Stimulated activated naive CD8-positive, alpha-beta T cell treated with anti-CD3 and anti-CD28 coated beads, Interleukin-15, Interleukin-2, amounts not matched to agents 100 ng/mL and 50 ng/mL, for 24 hours (primary cell): ENCODE data around the gene NARS2.
A peak's percentile ranks its signal among the peaks of the same experiment; 100 is the strongest.

Experiments used
- H3K27ac Mint-ChIP-seq: one replicate; pipeline ENCODE4 v1.8.0; 2021; ENCODE audit warnings: mild to moderate bottlenecking, mixed read lengths
- H3K27me3 Mint-ChIP-seq: one replicate; pipeline ENCODE4 v1.8.0; 2021; ENCODE audit warnings: mixed read lengths
- H3K36me3 Mint-ChIP-seq: one replicate; pipeline ENCODE4 v1.8.0; 2021; ENCODE audit warnings: low read depth, mixed read lengths
- H3K4me1 Mint-ChIP-seq: one replicate; pipeline ENCODE4 v1.8.0; 2021; ENCODE audit warnings: low read depth, mixed read lengths
- H3K4me3 Mint-ChIP-seq: one replicate; pipeline ENCODE4 v1.8.0; 2021; ENCODE audit warnings: mild to moderate bottlenecking, mixed read lengths
- H3K9me3 Mint-ChIP-seq: one replicate; pipeline ENCODE4 v1.8.0; 2021; ENCODE audit warnings: mixed read lengths

NARS2 gene

GRCh38 chr11:78432058-78432515, 142.6 kb downstream of the NARS2 start:
- peaks cover 9% of the 10 kb centered on the region for H3K36me3 Mint-ChIP-seq
- H3K27me3 Mint-ChIP-seq = no peaks in the 10 kb centered on the region
- no peak overlapping the region for H3K27ac Mint-ChIP-seq
- H3K4me1 Mint-ChIP-seq = peaks cover 27% of the 10 kb centered on the region
- H3K4me3 Mint-ChIP-seq = no peak overlapping the region
- no peaks in the 10 kb centered on the region for H3K9me3 Mint-ChIP-seq

DNA sequence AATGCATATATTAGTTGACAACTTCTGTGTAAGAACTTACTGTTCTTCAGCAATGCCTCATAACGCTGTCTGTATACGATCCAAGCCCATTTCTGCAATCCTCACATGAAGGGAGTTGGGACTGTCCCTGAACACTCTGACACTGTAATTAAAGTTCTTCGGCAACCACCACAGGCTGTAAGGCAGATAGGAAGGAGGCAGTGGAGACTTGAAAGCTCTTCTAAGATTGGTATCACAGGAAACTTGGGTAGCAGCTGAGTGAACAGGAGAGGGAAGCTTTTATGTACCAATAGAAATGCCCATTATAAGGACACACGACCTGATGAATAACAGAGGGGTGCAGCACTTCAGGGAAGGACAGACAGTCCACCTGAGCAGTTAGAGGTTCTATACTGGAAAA, 145.0 kb downstream of the NARS2 start:
- peaks cover 49% of the 10 kb centered on the region for H3K4me1 Mint-ChIP-seq
- H3K27me3 Mint-ChIP-seq = no peaks in the 10 kb centered on the region
- peak overlapping the region; percentile 10 for H3K27ac Mint-ChIP-seq
- no peak overlapping the region for H3K4me3 Mint-ChIP-seq
- H3K9me3 Mint-ChIP-seq = no peaks in the 10 kb centered on the region
- H3K36me3 Mint-ChIP-seq = peaks cover under 1% of the 10 kb centered on the region

DNA sequence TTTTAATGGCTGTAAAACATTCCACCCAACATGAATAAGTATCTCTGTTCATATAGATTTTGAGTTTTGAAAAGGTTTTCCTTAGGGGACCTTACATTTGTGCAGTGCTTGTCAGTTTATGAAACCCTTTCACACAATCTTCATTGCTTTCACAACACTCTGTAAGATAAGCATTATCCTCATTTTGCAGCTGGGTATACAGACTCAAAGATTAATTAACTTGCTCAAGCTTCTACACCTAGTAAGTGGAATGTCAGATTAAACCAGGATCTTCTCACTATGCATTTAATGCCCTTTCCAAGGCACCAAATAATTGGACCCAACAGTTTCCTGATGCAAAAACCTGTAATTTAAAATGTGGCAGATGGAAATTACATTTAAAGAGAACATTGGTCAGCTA, 145.5 kb downstream of the NARS2 start:
- Mint-ChIP-seq H3K9me3 (no peaks in the 10 kb centered on the region), H3K36me3 (peaks cover 4% of the 10 kb centered on the region), H3K4me3 (no peak overlapping the region), H3K27ac (no peak overlapping the region), H3K27me3 (no peaks in the 10 kb centered on the region), H3K4me1 (peaks cover 54% of the 10 kb centered on the region)

- Mint-ChIP-seq H3K4me1 (peaks cover 56% of the 10 kb centered on the region), H3K27me3 (no peaks in the 10 kb centered on the region), H3K9me3 (no peaks in the 10 kb centered on the region), H3K27ac (no peak overlapping the region), H3K36me3 (peaks cover 4% of the 10 kb centered on the region), H3K4me3 (peak overlapping the region; percentile 5)
Measured at GRCh38 chr11:78428773-78429172, 145.9 kb downstream of the NARS2 start.

DNA sequence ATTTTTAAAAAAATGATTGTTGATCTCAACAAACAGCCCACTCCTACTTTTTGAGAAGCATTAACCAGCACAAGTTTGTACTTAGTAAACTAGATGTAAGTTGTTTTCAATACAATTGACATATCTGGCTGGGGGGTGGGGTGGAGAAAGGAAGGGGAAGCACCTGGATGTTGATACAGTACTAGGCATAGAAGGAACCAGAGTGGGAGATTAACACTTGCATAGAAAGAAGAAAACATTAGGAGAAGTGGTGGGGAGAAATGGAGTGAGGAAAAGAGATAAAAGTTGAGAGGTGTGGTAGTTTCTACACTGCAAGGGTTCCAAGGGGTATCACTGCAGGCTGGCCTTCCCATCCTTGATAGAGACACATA, 146.4 kb downstream of the NARS2 start:
- peak overlapping the region; percentile 10 for H3K27ac Mint-ChIP-seq
- no peaks in the 10 kb centered on the region for H3K27me3 Mint-ChIP-seq
- H3K4me1 Mint-ChIP-seq = peaks cover 56% of the 10 kb centered on the region
- H3K36me3 Mint-ChIP-seq = peaks cover 4% of the 10 kb centered on the region
- no peaks in the 10 kb centered on the region for H3K9me3 Mint-ChIP-seq
- H3K4me3 Mint-ChIP-seq = peak overlapping the region; percentile 5

DNA sequence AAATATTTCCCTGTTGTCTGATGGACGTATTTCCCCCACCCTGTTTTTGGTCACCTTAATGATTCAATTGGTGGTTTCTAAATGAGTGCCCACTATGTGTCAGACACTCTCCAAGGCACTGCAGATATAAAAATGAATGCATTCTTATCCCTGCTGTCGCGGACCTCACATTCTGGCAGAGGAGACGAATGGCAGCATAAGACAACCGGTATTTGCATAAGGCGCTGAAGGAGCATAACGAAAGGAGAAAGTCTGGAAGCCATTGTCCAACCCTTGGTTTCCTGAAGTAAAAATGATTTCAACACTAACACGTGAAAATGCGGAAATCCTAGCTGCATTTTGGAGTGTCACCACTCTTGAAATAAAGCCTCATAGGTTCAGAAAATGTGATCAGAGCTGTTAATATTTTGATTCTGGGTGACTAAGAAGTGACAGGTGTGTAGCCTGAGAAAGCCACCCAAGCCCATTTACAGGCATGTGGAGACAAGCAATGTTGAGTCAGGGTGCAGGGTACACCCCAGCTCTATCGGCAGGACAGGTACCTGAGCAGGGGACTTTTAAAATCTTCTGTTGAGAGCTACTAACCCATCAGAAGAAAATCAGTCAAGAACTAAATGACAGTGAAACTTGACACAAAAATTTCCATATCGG, 146.9 kb downstream of the NARS2 start:
- Mint-ChIP-seq H3K4me1 (peaks cover 56% of the 10 kb centered on the region), H3K36me3 (peaks cover 4% of the 10 kb centered on the region), H3K27me3 (no peaks in the 10 kb centered on the region), H3K9me3 (no peaks in the 10 kb centered on the region), H3K4me3 (peak overlapping the region; percentile 42), H3K27ac (peak overlapping the region; percentile 38)

- H3K27ac Mint-ChIP-seq = no peak overlapping the region
- no peaks in the 10 kb centered on the region for H3K27me3 Mint-ChIP-seq
- peaks cover 56% of the 10 kb centered on the region for H3K4me1 Mint-ChIP-seq
- H3K4me3 Mint-ChIP-seq = no peak overlapping the region
- H3K9me3 Mint-ChIP-seq = no peaks in the 10 kb centered on the region
- peaks cover 4% of the 10 kb centered on the region for H3K36me3 Mint-ChIP-seq
Measured at GRCh38 chr11:78426845-78427244, 147.8 kb downstream of the NARS2 start.

GRCh38 chr11:78425399-78426070, 149.1 kb downstream of the NARS2 start:
- Mint-ChIP-seq H3K27ac (peak overlapping the region; percentile 33), H3K4me1 (peaks cover 62% of the 10 kb centered on the region), H3K9me3 (no peaks in the 10 kb centered on the region), H3K27me3 (peaks cover 3% of the 10 kb centered on the region), H3K36me3 (peaks cover 4% of the 10 kb centered on the region), H3K4me3 (no peak overlapping the region)

DNA sequence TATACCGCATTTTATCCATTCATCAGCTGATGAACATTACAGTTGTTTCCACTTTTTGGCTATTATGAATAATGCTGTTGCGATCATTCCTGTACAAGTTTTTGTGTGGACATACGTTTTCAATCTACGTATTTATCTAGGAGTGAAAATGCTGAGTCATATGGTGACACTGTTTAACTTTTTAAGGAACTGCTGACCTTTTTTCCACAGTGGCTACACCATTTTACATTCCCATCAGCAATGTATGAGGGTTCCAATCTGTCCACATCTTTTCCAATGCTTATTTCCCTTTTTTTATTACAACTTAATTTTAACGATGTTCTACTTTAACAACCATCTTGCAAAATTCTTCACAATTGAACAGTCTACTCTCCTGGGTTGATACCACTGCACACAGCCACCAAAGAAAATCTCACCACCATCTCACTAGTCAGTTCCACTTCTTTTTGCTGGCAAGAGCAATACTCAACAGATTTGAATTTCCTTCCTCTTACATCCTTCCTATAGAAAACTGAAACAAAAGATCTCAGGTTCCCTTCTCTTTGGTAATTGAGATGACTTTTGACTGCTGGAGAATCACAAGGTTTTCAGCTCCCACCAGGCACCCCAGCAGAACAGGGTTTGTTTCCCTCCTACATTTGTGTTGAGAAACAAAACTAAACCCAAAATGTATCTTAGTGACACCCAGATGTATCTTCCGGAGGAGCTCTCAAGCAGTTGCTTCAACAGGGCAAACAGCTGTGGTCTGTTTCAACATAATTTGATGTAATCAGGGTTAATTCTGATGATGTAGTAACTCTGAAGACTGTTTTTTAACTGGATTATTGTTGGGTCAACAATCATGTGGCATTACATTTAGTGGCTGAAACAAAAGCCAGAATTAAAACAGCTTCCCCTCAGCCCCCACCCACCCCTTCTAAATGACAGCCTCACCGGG, 150.1 kb downstream of the NARS2 start:
- peak overlapping the region; percentile 47 for H3K27ac Mint-ChIP-seq
- H3K9me3 Mint-ChIP-seq = no peaks in the 10 kb centered on the region
- H3K27me3 Mint-ChIP-seq = peaks cover 8% of the 10 kb centered on the region
- H3K4me1 Mint-ChIP-seq = peaks cover 61% of the 10 kb centered on the region
- peaks cover 4% of the 10 kb centered on the region for H3K36me3 Mint-ChIP-seq
- H3K4me3 Mint-ChIP-seq = peak overlapping the region; percentile 6

DNA sequence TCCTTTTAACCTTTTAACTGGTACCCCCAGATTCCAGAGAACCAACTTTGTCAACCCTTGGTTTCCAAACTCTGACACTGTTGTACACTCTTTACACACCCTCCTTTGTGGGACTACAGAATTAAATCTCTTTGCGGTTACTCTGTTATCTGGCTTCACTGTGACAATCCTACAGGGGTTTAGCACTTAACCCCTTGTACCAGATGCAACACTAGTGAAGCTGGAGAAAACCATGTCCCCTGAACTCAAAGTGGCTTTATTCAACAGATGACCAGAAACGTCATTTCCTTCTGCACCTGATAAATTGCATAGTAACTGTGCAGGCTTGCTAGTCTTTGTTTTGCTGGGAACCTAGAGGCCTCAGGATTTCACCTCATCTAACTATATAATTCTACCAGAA, 151.4 kb downstream of the NARS2 start:
- Mint-ChIP-seq H3K4me3 (no peak overlapping the region), H3K27me3 (peaks cover 22% of the 10 kb centered on the region), H3K9me3 (no peaks in the 10 kb centered on the region), H3K36me3 (peaks cover 4% of the 10 kb centered on the region), H3K27ac (no peak overlapping the region), H3K4me1 (peaks cover 59% of the 10 kb centered on the region)

GRCh38 chr11:78420796-78421209, 153.9 kb downstream of the NARS2 start:
- peak overlapping the region; percentile 7 for H3K4me3 Mint-ChIP-seq
- H3K4me1 Mint-ChIP-seq = peaks cover 50% of the 10 kb centered on the region
- peaks cover 4% of the 10 kb centered on the region for H3K36me3 Mint-ChIP-seq
- no peaks in the 10 kb centered on the region for H3K9me3 Mint-ChIP-seq
- H3K27me3 Mint-ChIP-seq = peaks cover 31% of the 10 kb centered on the region
- H3K27ac Mint-ChIP-seq = no peak overlapping the region

GRCh38 chr11:78420255-78420764, 154.4 kb downstream of the NARS2 start:
- Mint-ChIP-seq H3K4me3 (peak overlapping the region; percentile 22), H3K27ac (peak overlapping the region; percentile 57), H3K4me1 (peaks cover 49% of the 10 kb centered on the region), H3K36me3 (peaks cover 4% of the 10 kb centered on the region), H3K27me3 (peaks cover 34% of the 10 kb centered on the region), H3K9me3 (no peaks in the 10 kb centered on the region)

- peak overlapping the region; percentile 79 for H3K4me3 Mint-ChIP-seq
- no peak overlapping the region for H3K27ac Mint-ChIP-seq
- H3K27me3 Mint-ChIP-seq = peaks cover 34% of the 10 kb centered on the region
- peaks cover 39% of the 10 kb centered on the region for H3K4me1 Mint-ChIP-seq
- no peaks in the 10 kb centered on the region for H3K9me3 Mint-ChIP-seq
- H3K36me3 Mint-ChIP-seq = no peaks in the 10 kb centered on the region
Measured at GRCh38 chr11:78419327-78419726, 155.3 kb downstream of the NARS2 start.

DNA sequence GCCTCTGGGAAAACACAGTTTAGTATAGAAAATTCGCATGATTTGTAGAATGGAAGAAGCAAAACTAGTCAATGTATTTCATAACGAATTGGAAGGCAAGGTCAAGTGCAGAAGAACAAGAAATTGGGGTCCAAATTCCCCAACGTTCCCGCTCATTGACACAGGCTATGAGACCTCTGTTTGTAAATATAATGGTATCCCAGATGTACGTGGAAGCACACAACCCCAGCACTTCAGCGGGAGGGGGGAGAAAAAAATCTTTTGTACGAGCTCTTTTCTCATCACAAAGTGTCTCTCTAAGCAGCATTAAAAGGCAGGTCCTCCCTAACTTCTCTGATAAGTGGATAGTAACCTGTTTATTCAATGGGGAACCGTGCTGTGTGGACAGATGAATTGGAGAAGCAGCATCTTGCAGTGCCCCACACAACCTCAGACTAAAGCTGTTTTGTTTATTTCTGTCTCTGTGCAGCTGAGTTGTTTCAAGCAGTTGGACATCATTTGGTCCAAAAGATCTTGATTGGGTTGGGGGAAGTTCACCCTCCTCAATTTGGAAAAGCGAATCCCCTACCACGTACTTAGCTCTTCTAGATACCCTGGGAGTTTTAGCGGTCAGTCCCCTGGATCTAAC, 156.0 kb downstream of the NARS2 start:
- Mint-ChIP-seq H3K9me3 (no peaks in the 10 kb centered on the region), H3K27me3 (peaks cover 34% of the 10 kb centered on the region), H3K27ac (peak overlapping the region; percentile 45), H3K36me3 (no peaks in the 10 kb centered on the region), H3K4me1 (peaks cover 35% of the 10 kb centered on the region), H3K4me3 (peak overlapping the region; percentile 79)
